ENCODE measurements around the gene ZNF770.

Gene ZNF770

GRCh38 chr15:34951993-34952392 is 36.1 kb downstream of the ZNF770 start:
- TF ChIP-seq POLR2AphosphoS5 (IDR thresholded peaks at IDR 0.05; ENCODE audit: low read depth, low read length) (no peak), TAF1 (IDR thresholded peaks at IDR 0.05; ENCODE audit: borderline replicate concordance, insufficient read depth, low read length) (no peak), REST (IDR thresholded peaks at IDR 0.05; ENCODE audit: insufficient read depth in 1 of 2, low read depth in 2 of 2, low read length in 2 of 2) (no peak), FOXP2 (optimal IDR thresholded peaks at IDR 0.05; ENCODE audit: borderline replicate concordance, extremely low read depth, extremely low read length, insufficient read depth) (no peak), SIN3A (IDR thresholded peaks at IDR 0.05; ENCODE audit: borderline replicate concordance, insufficient read depth, low read length) (no peak)

GRCh38 chr15:34944936-34945335 is 43.2 kb downstream of the ZNF770 start:
- TF ChIP-seq POLR2AphosphoS5 (IDR thresholded peaks at IDR 0.05; ENCODE audit: low read depth, low read length) (no peak), TAF1 (IDR thresholded peaks at IDR 0.05; ENCODE audit: borderline replicate concordance, insufficient read depth, low read length) (no peak), SIN3A (IDR thresholded peaks at IDR 0.05; ENCODE audit: borderline replicate concordance, insufficient read depth, low read length) (no peak), FOXP2 (optimal IDR thresholded peaks at IDR 0.05; ENCODE audit: borderline replicate concordance, extremely low read depth, extremely low read length, insufficient read depth) (no peak), REST (IDR thresholded peaks at IDR 0.05; ENCODE audit: insufficient read depth in 1 of 2, low read depth in 2 of 2, low read length in 2 of 2) (no peak)

- TF ChIP-seq REST (IDR thresholded peaks at IDR 0.05; ENCODE audit: insufficient read depth in 1 of 2, low read depth in 2 of 2, low read length in 2 of 2) = no peak
- no peak for TF ChIP-seq FOXP2 (optimal IDR thresholded peaks at IDR 0.05; ENCODE audit: borderline replicate concordance, extremely low read depth, extremely low read length, insufficient read depth)
- no peak for TF ChIP-seq SIN3A (IDR thresholded peaks at IDR 0.05; ENCODE audit: borderline replicate concordance, insufficient read depth, low read length)
- no peak for TF ChIP-seq TAF1 (IDR thresholded peaks at IDR 0.05; ENCODE audit: borderline replicate concordance, insufficient read depth, low read length)
- no peak for TF ChIP-seq POLR2AphosphoS5 (IDR thresholded peaks at IDR 0.05; ENCODE audit: low read depth, low read length)
Measured at GRCh38 chr15:34943711-34944110, 44.4 kb downstream of the ZNF770 start.

- TF ChIP-seq FOXP2 (optimal IDR thresholded peaks at IDR 0.05; ENCODE audit: borderline replicate concordance, extremely low read depth, extremely low read length, insufficient read depth) (no peak), SIN3A (IDR thresholded peaks at IDR 0.05; ENCODE audit: borderline replicate concordance, insufficient read depth, low read length) (no peak), TAF1 (IDR thresholded peaks at IDR 0.05; ENCODE audit: borderline replicate concordance, insufficient read depth, low read length) (no peak), POLR2AphosphoS5 (IDR thresholded peaks at IDR 0.05; ENCODE audit: low read depth, low read length) (no peak), REST (IDR thresholded peaks at IDR 0.05; ENCODE audit: insufficient read depth in 1 of 2, low read depth in 2 of 2, low read length in 2 of 2) (no peak)
Measured at GRCh38 chr15:34942363-34942762, 45.7 kb downstream of the ZNF770 start.

GRCh38 chr15:34941831-34942230 is 46.3 kb downstream of the ZNF770 start:
- TF ChIP-seq REST (IDR thresholded peaks at IDR 0.05; ENCODE audit: insufficient read depth in 1 of 2, low read depth in 2 of 2, low read length in 2 of 2) = no peak
- TF ChIP-seq TAF1 (IDR thresholded peaks at IDR 0.05; ENCODE audit: borderline replicate concordance, insufficient read depth, low read length) = no peak
- TF ChIP-seq FOXP2 (optimal IDR thresholded peaks at IDR 0.05; ENCODE audit: borderline replicate concordance, extremely low read depth, extremely low read length, insufficient read depth) = no peak
- no peak for TF ChIP-seq POLR2AphosphoS5 (IDR thresholded peaks at IDR 0.05; ENCODE audit: low read depth, low read length)
- TF ChIP-seq SIN3A (IDR thresholded peaks at IDR 0.05; ENCODE audit: borderline replicate concordance, insufficient read depth, low read length) = no peak
